Skeletal muscle tissue (tissue), 4 donors: ENCODE data around the gene PTPRN2. TPM values are rescaled to one million over a fixed set of nuclear protein-coding genes. Genes with fewer than 3 reads are reported as not detected.

Experiments used
- H3K27ac ChIP-seq: one replicate; pipeline ENCODE4 v1.7.0; 2013; ENCODE audit warnings: mild to moderate bottlenecking, low read depth, low read length, inconsistent platforms
- H3K27me3 ChIP-seq, 3 donors: one replicate each; pipeline ENCODE4 v1.7.0; 2013; ENCODE audit warnings: low read length in 3 of 3; ENCODE audit not compliant: control insufficient read depth in 3 of 3, insufficient read depth in 3 of 3
- H3K36me3 ChIP-seq, 3 donors: one replicate each; pipeline ENCODE4 v1.7.0; 2013; ENCODE audit warnings: low read length in 3 of 3; ENCODE audit not compliant: control insufficient read depth in 3 of 3, insufficient read depth in 3 of 3
- H3K4me1 ChIP-seq, 3 donors: one replicate each; pipeline ENCODE4 v1.7.0; 2013; ENCODE audit warnings: low read length in 3 of 3, mild to moderate bottlenecking in 3 of 3; ENCODE audit not compliant: control insufficient read depth in 3 of 3, insufficient read depth in 3 of 3
- H3K4me3 ChIP-seq, 3 donors: one replicate each; pipeline ENCODE4 v1.7.0; 2013; ENCODE audit warnings: low read length in 3 of 3
- H3K9ac ChIP-seq, 3 donors: one replicate each; pipeline ENCODE4 v1.7.0; 2013; ENCODE audit warnings: low read length in 3 of 3, mild to moderate bottlenecking in 3 of 3, moderate library complexity in 2 of 3, low read depth in 1 of 3
- H3K9me3 ChIP-seq, 3 donors: one replicate each; pipeline ENCODE4 v1.7.0; 2013; ENCODE audit warnings: low read length in 3 of 3; ENCODE audit not compliant: control insufficient read depth in 3 of 3
- total RNA-seq: library from RNA; depleted of rRNA; stranded (reverse); fragments of >200 nt; gene quantifications from one replicate; pipeline ENCODE4 v1.2.3, GENCODE V29; 2014
- donor health status: Osteomylitis.

Gene PTPRN2
- total RNA-seq, 1 donor from 2014 or later, result 1.6 TPM

GRCh38 chr7:157560258-157560654, 1027.4 kb downstream of the PTPRN2 start:
- Histone ChIP-seq H3K4me3 (no peak overlapping the region), H3K27me3 (no peaks in the 10 kb centered on the region), H3K9me3 (peaks cover 0 to 7% (median 5%) of the 10 kb centered on the region in 3 donors), H3K27ac (no peak overlapping the region), H3K9ac (no peak overlapping the region), H3K36me3 (no peaks in the 10 kb centered on the region), H3K4me1 (no peaks in the 10 kb centered on the region)

- Histone ChIP-seq H3K27me3 (no peaks in the 10 kb centered on the region), H3K9ac (no peak overlapping the region), H3K27ac (no peak overlapping the region), H3K4me1 (no peaks in the 10 kb centered on the region), H3K36me3 (no peaks in the 10 kb centered on the region), H3K9me3 (peaks cover 0 to 7% (median 3%) of the 10 kb centered on the region in 3 donors), H3K4me3 (no peak overlapping the region)
Observed at GRCh38 chr7:157559596-157560257, 1027.9 kb downstream of the PTPRN2 start.

- Histone ChIP-seq H3K27ac (no peak overlapping the region), H3K9me3 (peaks cover 0 to 4% (median 0%) of the 10 kb centered on the region in 3 donors), H3K9ac (no peak overlapping the region), H3K4me1 (no peaks in the 10 kb centered on the region), H3K36me3 (no peaks in the 10 kb centered on the region), H3K27me3 (no peaks in the 10 kb centered on the region), H3K4me3 (no peak overlapping the region)
Observed at GRCh38 chr7:157558875-157559595, 1028.6 kb downstream of the PTPRN2 start.

- Histone ChIP-seq H3K4me3 (no peak overlapping the region), H3K27me3 (no peaks in the 10 kb centered on the region), H3K36me3 (no peaks in the 10 kb centered on the region), H3K27ac (no peak overlapping the region), H3K9me3 (peaks cover 0 to 2% (median 0%) of the 10 kb centered on the region in 3 donors), H3K4me1 (no peaks in the 10 kb centered on the region), H3K9ac (no peak overlapping the region)
Observed at GRCh38 chr7:157558516-157558874, 1029.1 kb downstream of the PTPRN2 start.

GRCh38 chr7:157558061-157558460, 1029.6 kb downstream of the PTPRN2 start:
- Histone ChIP-seq H3K27ac (no peak overlapping the region), H3K36me3 (no peaks in the 10 kb centered on the region), H3K4me3 (no peak overlapping the region), H3K27me3 (no peaks in the 10 kb centered on the region), H3K9ac (no peak overlapping the region), H3K4me1 (no peaks in the 10 kb centered on the region), H3K9me3 (peaks cover 0 to 2% (median 0%) of the 10 kb centered on the region in 3 donors)

GRCh38 chr7:157557263-157557662, 1030.4 kb downstream of the PTPRN2 start:
- Histone ChIP-seq H3K4me3 (no peak overlapping the region), H3K9ac (no peak overlapping the region), H3K27ac (no peak overlapping the region), H3K27me3 (no peaks in the 10 kb centered on the region), H3K9me3 (no peaks in the 10 kb centered on the region), H3K4me1 (no peaks in the 10 kb centered on the region), H3K36me3 (no peaks in the 10 kb centered on the region)

DNA sequence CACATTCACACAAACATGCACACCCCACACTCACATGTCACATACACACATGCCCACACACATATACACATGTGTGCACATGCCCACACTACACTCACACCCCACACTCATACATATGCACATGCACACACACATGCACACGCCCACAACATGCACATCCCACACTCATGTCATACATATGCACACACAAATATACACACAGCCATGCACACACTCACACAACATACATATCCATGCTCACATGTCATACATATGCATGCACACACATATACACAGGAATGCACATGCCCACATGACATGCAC, 1031.0 kb downstream of the PTPRN2 start:
- Histone ChIP-seq H3K4me1 (no peaks in the 10 kb centered on the region), H3K36me3 (no peaks in the 10 kb centered on the region), H3K27ac (no peak overlapping the region), H3K9me3 (no peaks in the 10 kb centered on the region), H3K27me3 (no peaks in the 10 kb centered on the region), H3K4me3 (no peak overlapping the region), H3K9ac (no peak overlapping the region)

GRCh38 chr7:157555944-157556641, 1031.5 kb downstream of the PTPRN2 start:
- Histone ChIP-seq H3K27me3 (no peaks in the 10 kb centered on the region), H3K9me3 (no peaks in the 10 kb centered on the region), H3K27ac (no peak overlapping the region), H3K36me3 (no peaks in the 10 kb centered on the region), H3K4me3 (no peak overlapping the region), H3K4me1 (no peaks in the 10 kb centered on the region), H3K9ac (no peak overlapping the region)

DNA sequence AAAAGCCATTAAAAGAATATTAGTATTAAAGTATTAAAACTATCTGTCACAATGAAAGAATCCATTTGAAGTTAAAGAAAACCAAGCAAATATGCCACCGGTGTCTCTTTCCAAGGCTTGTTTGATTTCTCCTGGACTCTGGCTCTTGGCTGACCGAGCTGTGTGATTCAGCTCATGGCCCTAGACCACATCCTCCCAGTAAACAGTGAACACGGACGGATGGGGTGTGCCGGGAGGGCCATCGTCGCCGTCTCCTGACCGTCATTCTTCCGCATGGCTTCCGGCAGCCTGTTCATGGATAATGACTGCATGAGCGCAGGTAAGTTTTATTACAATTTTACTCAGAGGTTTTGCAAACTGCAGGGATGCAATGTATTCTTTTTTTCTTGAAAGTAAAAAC, 1032.3 kb downstream of the PTPRN2 start:
- Histone ChIP-seq H3K9ac (no peak overlapping the region), H3K27ac (no peak overlapping the region), H3K27me3 (no peaks in the 10 kb centered on the region), H3K36me3 (no peaks in the 10 kb centered on the region), H3K4me1 (no peaks in the 10 kb centered on the region), H3K9me3 (no peaks in the 10 kb centered on the region), H3K4me3 (no peak overlapping the region)
